GM18861 (cell line): ENCODE data around the gene CDH22.

ENCODE experiments used
- ATAC-seq: cut with Tn5 transposase; IDR thresholded peaks from one replicate; pipeline ENCODE4 v1.9.1; 2021; ENCODE audit not compliant: unreplicated experiment

Gene CDH22

DNA sequence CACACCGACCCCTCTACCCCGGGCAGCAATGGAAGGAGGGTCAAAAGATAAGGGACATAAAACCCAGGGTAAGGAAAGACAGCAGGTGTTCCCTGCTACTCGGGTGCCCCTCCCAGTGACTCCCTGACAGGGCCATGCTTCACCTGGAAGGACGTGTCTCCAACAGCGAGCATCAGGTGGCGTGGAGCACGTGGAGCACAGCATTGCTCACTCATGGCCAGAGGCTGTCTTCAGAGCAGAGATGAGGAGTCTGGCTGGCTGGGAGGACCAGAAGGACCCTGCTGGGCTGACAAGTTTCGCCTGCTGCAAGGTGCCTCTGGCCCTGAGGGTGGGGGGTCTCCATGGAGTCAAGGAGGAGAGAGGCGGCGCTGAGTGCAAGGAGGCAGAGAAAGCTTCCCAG, 15.3 kb upstream of the CDH22 start:
- ATAC-seq, result no peak

DNA sequence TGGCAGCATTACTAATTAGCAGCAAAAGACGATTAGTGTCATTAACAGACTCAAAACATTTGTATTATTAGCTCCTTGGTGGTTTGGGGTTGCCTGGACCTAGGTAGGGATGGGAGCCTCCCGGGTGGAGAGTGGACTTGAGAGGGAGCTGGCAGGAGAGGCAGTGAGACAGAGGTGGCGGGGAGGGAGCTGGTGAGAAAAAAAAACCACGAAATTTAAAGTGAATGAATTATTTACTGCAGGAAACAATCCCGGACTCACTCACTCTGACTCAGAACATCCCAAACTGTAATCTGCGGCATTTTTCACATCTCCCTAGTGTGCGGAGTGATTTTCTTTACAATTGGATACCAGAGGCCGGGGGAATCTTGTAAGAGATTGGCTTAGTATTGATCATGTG, 14.3 kb upstream of the CDH22 start:
- ATAC-seq, result no peak

DNA sequence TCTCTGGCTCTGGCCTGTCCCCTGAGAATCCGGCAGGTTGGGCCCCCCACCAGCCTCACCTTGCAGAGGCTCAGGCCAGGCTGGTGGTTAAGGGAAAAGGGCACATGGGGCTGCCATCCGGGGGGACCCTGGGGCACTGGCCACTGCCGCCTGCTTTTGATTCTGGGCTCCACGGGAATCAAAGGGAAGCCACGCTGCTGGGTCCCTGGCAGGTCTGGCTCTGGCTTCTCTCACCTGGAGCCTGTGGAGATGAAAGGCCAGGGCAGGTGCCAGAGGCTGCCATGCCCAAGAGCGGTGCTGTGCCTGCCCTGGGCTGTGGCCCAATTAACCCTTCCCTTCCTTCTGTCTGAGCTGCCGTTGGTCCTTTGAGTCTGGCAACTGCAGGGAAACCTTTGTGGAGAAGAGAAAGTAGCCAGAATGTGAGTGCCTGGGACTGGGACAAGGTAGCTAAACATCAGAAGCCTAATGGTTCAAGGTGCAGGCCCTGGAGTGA, 9.4 kb upstream of the CDH22 start:
- ATAC-seq, result no peak

DNA sequence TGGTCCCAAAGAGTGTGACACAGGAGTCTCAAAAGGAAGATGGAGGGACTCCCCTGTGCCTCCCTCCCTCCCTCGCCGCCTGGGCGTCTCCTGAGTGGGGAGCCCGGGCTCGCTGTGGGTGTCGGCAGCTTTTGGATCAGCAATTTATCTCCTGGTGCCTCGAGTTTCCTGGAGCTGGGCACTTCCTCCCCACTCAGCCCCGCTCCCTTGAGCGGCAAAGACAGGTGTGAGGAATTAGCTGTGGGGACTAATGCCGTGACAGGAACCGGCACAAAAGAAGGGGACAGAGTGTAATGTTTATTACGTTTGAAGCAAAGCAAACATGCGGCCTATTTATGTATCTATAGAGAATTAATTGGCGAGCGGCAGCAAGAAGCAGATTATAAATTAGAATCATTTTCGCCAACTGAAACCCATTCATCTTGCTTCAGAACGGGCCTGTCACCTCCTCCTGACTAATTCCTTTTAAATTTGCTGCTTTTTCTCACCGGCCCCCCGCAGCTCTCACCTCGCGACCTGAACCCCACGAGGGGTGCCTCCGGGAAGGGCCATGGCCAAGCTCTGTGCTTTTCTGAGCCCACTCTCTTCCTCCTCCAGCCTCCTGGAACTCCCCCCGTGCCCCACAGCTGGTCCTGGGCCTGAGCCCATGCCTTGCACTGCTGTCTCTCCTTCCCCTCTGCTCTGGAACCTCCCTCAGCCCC, 8.8 kb upstream of the CDH22 start:
- no peak for ATAC-seq

DNA sequence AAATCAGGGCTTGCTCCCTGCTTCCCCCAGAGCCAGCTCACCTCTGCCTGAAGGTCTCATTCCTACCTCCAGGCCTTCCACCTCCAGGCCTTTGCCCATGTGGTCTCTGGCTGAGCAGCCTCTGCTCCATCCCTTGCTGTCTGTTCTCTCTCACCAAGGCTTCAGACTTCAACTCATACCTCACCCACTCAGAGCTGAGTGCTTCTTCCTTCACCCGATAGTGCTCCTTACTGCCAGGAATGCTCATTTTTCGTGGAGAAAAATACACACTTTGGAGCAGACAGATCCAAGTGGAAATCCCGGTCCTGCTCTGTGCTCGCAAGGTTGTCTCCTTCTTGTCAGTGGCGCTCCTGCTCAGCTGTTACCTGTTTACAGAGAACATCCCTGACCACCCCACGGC, 7.0 kb upstream of the CDH22 start:
- ATAC-seq, result no peak

DNA sequence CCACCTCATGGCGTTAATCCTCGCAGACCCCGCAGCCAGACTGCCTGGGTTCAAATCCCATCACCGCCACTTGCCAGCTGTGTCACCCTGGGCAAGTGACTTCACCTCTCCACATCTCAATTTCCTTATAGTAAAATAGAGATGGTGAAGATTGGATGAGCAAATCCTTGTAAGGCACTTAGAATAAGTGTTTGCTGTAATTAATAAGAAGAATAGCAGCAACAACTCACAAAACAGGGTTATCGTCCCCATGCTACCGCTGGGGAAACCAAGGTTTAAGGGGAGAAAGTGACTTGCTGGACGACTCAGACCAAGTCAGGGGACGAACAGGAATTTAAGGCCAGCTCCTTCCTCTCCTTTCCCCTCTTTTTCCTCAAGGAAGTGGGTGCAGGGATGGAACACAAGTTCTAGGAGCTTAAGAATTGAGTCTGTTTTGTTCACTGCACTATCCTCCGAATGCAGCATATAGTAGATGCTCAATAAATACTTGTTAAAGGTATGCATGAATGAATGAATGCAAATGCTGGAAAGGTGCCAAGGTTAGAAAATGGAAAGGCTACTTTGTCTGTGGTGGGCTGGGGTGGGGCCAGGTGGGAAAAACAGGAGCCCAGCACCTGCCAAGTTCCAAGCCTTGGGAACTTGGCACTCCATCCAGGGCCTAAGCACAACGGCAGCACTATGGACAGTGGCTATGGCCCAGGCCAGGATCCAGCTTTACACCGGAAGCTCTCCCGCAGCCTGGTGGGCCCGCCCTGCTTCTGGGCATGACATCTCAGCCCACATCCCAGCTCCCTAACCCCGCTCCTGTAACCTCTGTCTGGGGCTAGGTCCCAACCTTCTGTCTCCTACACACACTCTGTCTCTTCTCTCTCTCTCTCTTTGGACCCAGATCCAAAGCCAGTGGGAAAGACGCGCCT, 4.9 kb upstream of the CDH22 start:
- ATAC-seq, result no peak

DNA sequence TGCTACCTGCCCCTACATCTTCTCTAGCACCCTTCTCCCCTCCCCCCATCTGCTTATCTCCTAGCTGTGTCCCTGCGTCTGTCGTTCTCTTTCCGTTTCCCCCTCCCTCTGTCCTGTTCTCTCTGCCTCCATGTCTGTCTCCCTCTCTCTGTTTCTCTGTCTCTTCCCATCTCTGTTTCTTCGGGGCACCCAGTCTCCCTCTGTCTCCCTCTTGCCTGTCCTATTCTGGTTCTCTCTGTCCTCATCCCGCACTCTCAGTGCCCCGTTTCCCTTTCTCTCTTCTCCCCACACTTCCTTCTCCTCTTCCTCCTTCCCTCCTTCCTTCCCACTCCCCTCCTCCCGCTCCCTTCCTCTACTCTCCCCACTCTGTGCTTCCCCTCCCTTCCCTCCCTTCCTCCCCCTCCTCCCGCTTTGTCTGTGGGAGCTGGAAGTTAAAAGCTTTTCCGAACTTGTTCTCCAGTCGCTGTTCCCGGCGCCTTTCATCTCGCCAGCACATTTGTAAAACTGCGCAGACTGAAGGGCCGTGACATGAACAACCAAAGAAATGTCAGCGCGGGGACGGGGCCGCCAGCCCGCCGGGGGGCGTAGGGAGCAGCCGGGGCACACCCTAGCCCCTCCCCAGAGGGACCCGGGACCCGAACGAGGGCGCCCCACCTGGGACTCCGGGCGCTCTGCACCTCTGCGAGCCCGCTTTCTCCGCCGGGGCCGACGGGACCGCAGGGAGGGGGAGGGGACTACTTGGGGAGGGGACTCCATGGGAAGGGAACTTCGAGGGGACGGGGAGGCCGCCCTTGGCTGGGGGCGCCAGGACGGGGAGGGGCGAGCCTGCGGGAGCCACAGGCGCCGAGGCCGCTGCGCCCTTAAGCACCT, 4.0 kb upstream of the CDH22 start:
- ATAC-seq, result no peak

DNA sequence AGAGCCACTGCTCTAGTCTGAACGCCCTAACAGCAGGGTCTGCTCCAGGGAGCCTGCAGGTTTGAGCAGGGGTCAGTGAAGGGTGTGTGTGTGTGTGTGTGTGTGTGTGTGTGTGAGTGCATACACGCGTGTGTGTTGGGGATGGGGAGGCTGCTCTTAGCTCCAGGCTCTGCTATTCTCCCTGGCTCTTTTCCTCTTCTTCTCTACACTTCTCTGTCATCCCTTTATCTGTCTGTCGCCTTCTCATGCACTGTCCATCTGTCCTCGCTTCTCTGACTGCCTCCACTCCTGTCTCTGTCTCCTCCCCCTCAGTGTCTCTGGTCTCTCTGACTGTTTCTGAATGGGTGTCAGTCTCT, 3.4 kb upstream of the CDH22 start:
- no peak for ATAC-seq

DNA sequence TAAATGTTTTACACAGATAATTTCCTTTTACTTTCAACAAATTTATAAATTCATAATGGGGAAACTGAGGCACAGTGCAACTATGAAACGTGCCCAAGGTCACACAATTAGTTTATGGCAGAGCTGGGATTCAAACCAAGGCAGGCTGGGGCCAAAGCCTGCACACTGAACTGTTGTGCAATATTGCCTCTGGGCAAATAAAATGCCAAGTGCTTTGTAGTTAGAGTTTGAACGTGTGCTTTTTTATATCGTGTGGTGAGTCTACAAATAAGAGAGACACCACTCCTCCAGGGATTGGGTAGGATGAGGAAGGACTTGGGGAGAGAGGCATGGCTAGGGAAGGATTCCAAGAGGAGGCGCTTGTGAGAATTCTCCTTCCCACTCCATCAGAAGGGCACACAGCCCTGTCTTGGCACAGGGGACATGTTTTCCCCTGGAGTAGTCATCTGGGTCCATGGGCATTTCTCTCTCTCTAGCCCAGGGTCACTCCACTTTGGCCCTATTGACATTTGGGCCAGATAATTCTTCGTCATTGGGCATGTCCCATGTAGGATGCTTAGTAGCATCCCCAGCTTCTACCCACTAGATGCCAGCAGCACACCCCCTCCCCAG, 2.8 kb upstream of the CDH22 start:
- ATAC-seq, result no peak

DNA sequence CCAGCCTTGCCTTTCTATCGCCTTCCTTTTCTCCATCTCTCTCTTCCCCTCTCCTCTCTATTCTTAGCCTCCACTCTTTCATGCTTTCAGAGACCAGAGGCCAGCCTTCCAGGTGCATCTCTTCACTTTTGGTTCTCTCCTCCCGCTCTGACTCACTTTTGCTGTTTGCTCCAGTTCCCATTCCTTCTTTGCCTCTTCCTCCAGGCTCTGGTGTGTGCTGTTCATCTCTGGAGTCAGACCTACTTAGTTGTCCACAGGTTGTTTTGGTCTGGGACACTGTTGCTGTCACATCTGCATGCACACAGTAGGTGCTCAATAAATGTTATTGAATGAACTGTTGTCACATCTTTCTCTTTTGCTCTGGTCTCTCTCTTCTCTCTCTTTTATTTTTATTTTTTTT, 1.6 kb upstream of the CDH22 start:
- ATAC-seq, result no peak

DNA sequence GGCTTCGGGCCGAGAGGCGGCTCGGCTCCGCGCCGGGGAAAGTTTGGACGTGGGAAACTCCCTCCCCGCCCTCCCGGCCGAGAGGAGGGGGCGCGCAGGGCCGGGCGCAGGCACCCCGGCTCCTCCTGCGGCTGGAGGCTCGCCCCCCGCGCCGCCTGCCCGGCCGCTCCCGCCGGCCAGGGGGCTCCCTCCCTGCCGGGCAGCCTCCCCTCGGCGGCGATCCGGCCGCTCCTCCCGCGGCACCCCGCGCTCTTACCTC, 370 bp downstream of the CDH22 start:
- no peak for ATAC-seq

DNA sequence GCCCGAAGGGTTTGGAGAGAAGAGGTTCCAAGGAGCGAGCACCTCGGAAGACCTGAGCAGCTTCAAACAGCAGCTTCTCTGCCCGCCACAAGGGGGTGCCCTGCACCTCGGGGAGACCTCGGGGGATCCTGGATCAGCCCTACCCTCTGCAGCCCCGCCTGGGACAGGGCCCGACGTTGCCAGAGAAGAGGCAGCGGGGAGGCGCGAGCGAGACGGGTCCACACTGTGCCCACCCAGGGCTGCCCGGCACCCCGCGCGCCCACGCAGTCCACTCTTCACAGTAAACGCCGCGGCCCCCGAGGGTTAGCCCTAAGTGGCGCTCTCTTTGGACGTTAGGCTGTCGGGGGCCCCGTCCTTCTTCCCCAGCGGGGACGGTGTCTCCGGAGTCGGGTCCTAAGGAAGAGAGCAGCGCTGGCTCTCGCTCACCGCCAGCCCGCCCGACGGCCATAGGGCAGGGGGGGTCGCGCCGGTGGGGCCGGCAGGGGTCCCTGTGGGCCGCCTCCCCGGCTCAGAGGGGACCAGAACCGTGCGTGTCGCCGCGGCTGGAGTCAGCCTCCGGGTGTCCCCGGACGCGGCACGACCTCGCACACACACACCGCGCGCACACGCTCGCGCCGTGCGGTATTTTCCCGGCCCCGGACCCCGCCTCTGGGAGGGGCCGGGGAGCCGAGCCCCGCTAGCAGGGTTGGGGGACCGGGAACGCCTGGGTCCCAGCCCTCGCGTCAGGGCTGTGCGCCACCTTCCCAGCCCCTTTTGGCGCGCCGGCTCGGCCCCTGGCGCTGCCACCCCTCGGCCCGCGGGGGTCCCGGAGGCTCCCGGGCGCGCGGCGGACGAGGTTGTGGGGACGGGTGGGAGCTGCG, 929 bp downstream of the CDH22 start:
- no peak for ATAC-seq

DNA sequence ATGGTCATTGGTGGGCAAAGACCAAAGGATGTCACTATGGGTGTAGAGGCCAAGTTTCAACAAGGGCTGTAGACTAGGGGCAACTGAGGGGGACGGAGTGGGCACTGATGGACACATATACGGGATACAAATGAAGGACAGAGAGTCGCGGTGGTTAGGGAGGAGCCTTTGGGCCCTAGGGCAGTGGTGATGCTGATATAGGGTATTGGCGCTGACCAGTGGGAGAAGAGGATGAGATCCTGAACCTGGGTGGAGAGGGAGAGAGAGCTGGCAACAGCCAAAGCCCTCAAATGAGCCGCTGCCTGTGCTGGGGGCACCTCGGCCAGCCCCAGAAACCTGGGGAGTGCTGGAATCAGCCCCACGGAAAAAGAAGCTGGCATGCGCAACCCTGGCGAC, 1.6 kb downstream of the CDH22 start:
- no peak for ATAC-seq

DNA sequence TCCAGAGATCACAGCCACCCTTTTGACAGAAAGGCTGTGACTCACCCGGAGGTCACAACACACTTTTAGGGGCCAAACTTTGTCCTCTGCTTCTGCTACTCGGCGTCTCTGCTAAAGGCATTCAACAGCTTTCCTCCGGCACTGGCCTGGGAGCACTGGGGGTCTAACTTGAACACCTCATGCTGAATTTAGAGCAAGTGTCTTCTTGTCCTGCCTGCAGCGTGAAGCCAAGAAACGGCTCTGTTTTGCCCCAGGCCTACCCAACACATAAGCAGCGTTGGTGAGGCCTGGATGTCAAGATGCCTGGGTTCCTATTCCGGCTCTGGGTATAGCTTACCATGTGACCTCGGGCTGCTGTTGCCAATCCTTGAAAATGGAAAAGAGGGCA, 2.3 kb downstream of the CDH22 start:
- ATAC-seq, result no peak

DNA sequence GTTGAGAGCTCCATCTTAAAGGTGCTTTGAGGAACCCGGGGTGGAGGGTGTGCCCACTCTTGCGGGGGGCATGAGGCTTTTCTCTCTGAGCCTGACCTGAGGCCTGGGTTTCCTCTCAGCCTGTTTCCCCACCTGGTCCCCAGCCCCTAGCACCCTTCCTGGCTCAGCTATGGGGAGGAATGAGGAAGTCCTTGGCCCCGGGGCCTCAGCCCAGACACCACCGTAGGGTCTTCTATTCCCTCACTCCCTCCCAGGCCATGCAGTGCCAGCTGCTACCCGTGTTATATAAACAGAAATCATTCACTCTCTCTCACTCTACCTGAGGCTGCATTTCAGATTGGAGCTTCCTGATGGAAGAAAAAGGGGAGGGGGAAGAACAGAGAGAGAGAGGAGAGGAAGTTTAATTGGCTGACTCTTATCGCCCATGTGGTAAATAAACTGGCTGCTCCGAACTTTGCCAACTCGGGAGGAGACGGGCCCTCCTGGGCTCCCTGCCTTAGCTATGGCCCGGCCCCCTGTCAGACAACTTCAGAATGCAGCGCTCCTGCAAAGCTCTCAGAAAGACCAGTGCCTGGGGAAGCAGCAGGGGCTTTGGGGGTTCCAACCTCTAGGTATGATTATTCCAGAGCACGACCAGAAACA, 2.8 kb downstream of the CDH22 start:
- no peak for ATAC-seq

DNA sequence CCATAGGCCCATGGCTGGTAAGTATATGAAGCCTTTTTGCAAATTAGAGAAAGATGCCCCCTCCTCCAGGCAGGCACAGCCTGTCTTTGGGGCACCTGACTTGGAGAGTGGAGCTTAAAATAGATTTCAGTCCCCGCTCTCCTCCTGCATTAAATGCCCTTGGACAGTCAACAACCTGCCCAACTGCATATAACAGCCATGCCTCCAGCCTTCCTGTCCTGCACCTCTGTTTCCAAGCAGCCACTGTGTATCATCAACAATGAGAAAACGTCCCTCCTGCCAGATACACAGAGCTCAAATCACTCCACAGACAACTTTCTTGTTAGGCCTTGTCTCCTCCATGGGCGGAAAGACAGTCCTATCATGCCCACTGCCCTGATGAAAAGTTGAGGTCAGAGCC, 3.4 kb downstream of the CDH22 start:
- ATAC-seq, result no peak

DNA sequence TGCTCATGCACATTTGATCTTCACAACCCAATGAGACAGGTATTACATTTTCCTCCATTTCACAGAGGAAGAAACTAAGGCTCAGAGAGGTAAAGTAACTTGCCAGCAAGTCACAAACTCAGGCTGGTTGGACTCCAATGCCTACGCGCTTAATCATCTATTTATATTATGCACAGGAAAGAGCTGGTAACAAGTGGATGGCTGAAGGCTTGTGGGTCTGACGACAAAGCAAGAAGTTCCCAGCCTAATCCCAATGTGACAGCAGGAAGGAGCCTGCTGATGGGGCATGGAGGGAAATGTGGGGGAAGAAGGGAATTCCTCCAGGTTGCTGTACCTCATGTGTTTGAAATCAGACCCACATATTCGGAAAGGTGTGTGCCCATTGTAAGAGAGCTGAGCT, 3.9 kb downstream of the CDH22 start:
- ATAC-seq, result no peak

DNA sequence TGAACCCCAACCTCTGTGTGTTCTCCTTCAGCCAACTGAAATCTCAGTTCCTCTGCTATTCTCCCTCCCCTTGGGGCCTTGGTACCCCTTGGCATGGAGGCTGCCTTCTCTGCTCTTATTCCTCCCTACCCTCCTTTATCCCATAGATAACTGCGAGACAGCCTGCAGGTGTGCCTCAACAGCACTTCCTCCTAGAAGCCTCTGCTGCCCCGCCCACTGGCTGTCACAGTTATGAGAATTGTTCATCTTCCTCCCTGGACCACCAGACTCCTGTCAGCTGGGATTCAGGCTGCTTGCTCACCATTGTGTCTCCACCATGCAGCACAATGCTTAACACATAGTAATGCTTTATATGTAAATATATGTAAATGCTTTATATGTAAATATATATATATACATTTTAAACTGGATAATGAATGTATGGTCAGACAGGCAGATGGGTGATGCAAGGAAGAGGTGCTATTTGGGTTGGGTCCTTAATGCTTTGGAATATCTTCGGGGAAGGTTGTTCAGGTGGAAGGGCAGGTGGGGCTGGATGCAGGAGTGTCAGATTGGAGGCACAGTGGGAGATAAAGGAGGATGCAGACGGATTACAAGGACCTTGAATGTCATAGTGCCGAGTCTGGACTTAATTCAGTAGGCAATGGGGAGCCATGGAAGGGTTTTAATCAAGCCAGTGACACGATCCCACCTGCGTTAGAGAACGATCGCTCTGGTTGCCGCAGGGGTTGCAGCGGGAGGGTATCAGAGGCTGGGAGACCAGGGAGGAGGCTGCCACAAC, 4.9 kb downstream of the CDH22 start:
- ATAC-seq, result no peak

DNA sequence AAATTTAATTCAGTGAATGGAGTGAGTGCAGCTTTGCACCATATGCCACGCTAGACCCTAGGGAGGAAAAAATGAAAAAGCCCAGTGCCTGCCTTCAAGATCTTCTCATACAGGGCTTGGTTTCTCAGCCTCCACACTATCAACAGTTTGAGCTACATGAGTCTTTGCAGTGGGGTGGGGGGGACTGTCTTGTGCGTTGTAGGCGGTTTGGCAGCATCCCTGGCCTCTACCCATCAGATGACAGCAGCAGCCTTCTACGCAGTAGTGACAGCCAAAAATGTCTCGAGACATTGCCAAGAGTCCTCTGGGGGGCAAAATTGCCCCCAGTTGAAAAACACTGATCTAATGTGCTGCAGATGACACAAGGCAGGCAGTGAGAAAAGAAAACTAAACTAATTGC, 6.2 kb downstream of the CDH22 start:
- ATAC-seq, result no peak
